Small intestine (tissue), 7 donors: Measurements from ENCODE around the gene HSD17B7. TPM values are rescaled to one million over a fixed set of nuclear protein-coding genes. Genes with fewer than 3 reads are reported as not detected.

Experiments used
- DNase-seq, 2 donors: peaks; one replicate each; pipeline versions ENCODE4 v3.0.0 to v3.0.0-alpha.2; 2013
- FAIRE-seq: peaks from 2 replicates; lab custom pipeline; 2012; peaks lifted over from hg19 to GRCh38; lab: Jason Lieb, UNC
- H3K27ac ChIP-seq, 3 donors: one replicate each; pipeline ENCODE4 v1.5.1; 2013; ENCODE audit warnings: low read length in 2 of 3, mild to moderate bottlenecking in 2 of 3, control low read depth in 1 of 3, inconsistent platforms in 1 of 3, low read depth in 1 of 3, moderate library complexity in 1 of 3
- H3K27me3 ChIP-seq, 3 donors: one replicate each; pipeline ENCODE4 v1.6.1; 2013; ENCODE audit warnings: low read length in 3 of 3, inconsistent platforms in 1 of 3; ENCODE audit not compliant: control insufficient read depth in 3 of 3, insufficient read depth in 3 of 3
- H3K36me3 ChIP-seq, 3 donors: one replicate each; pipeline ENCODE4 v1.6.1; 2013; ENCODE audit warnings: low read length in 3 of 3, inconsistent platforms in 1 of 3, low read depth in 1 of 3, mild to moderate bottlenecking in 1 of 3, moderate library complexity in 1 of 3; ENCODE audit not compliant: control insufficient read depth in 3 of 3, insufficient read depth in 2 of 3
- H3K4me1 ChIP-seq, 3 donors: one replicate each; pipeline ENCODE4 v1.6.1; 2013; ENCODE audit warnings: low read length in 2 of 3, inconsistent platforms in 1 of 3, low read depth in 1 of 3, mild to moderate bottlenecking in 1 of 3, moderate library complexity in 1 of 3; ENCODE audit not compliant: control insufficient read depth in 3 of 3, insufficient read depth in 2 of 3
- H3K4me3 ChIP-seq, 3 donors: one replicate each; pipeline ENCODE4 v1.5.1; 2013; ENCODE audit warnings: low read length in 3 of 3, control low read depth in 1 of 3, inconsistent platforms in 1 of 3, low read depth in 1 of 3, mild to moderate bottlenecking in 1 of 3, moderate library complexity in 1 of 3
- H3K9me3 ChIP-seq, 2 donors: one replicate each; pipeline ENCODE4 v1.6.1; 2013; ENCODE audit warnings: low read depth in 1 of 2, low read length in 1 of 2; ENCODE audit not compliant: control insufficient read depth in 2 of 2, insufficient read depth in 1 of 2
- WGBS, 3 donors: extraction: QIAGEN DNeasy Blood & Tissue Kit; methylation state at CpG; one replicate each; pipeline ENCODE4 v1.1.7; 2013; 5-methylcytosine and 5-hydroxymethylcytosine counted together
- polyA plus RNA-seq, 4 donors: library from polyadenylated mRNA; stranded (reverse) in 3 of 4; unstranded in 1 of 4; fragments of 200-250 nt in 3 of 4; fragments of 120-200 nt in 1 of 4; gene quantifications; one replicate each; pipeline versions ENCODE4 v1.2.1 to v1.2.3, GENCODE V29; 2013
- donor health status: healthy with polysubstance abuse.
- donor health status: control.
- donor health status: control.
- donor health status: Bipolar disorder and iron deficiency.
- donor health status: healthy.

Gene HSD17B7
- polyA plus RNA-seq, 4 donors: 6.2 to 21.3 (median 11.5) TPM

- no peak for FAIRE-seq
- Histone ChIP-seq H3K9me3 (no peaks in the 10 kb centered on the region), H3K27me3 (peaks cover 0 to 13% (median 2%) of the 10 kb centered on the region in 3 donors), H3K4me3 (peak overlapping the region in 2 of 3 donors; percentile 20 to 34), H3K4me1 (peaks cover 0 to 5% (median 0%) of the 10 kb centered on the region in 3 donors), H3K36me3 (no peaks in the 10 kb centered on the region), H3K27ac (no peak overlapping the region)
- WGBS, 3 donors: 2 to 6% (median 3%) methylated on average over 38 to 44 of the region's 44 CpGs
- peak; percentile 17 to 34 for DNase-seq
Observed at GRCh38 chr1:162822391-162823200, 32.1 kb downstream of the HSD17B7 start.

- FAIRE-seq: no peak
- 32 to 62% (median 57%) methylated on average over 3 of the region's 3 CpGs for WGBS, 3 donors
- Histone ChIP-seq H3K4me3 (no peak overlapping the region), H3K4me1 (peaks cover 0 to 5% (median 0%) of the 10 kb centered on the region in 3 donors), H3K27ac (no peak overlapping the region), H3K27me3 (peaks cover 0 to 13% (median 2%) of the 10 kb centered on the region in 3 donors), H3K36me3 (no peaks in the 10 kb centered on the region), H3K9me3 (no peaks in the 10 kb centered on the region)
- DNase-seq: no peak
Observed at GRCh38 chr1:162823231-162823630, 32.7 kb downstream of the HSD17B7 start.

GRCh38 chr1:162823771-162824525 is 33.4 kb downstream of the HSD17B7 start:
- no peaks in the 10 kb centered on the region for H3K9me3 ChIP-seq
- DNase-seq (no peak), FAIRE-seq (no peak)
- no peak overlapping the region for H3K4me3 ChIP-seq
- peaks cover 0 to 13% (median 2%) of the 10 kb centered on the region in 3 donors for H3K27me3 ChIP-seq
- no peak overlapping the region for H3K27ac ChIP-seq
- peaks cover 0 to 5% (median 0%) of the 10 kb centered on the region in 3 donors for H3K4me1 ChIP-seq
- 35 to 57% (median 43%) methylated on average over 2 of the region's 2 CpGs for WGBS, 3 donors
- no peaks in the 10 kb centered on the region for H3K36me3 ChIP-seq

- DNase-seq: no peak
- no peaks in the 10 kb centered on the region for H3K9me3 ChIP-seq
- no peak for FAIRE-seq
- WGBS, 3 donors: 93 to 96% (median 95%) methylated on average over 1 of the region's 1 CpG
- no peaks in the 10 kb centered on the region for H3K4me1 ChIP-seq
- H3K36me3 ChIP-seq: no peaks in the 10 kb centered on the region
- no peak overlapping the region for H3K27ac ChIP-seq
- peaks cover 0 to 1% (median 0%) of the 10 kb centered on the region in 3 donors for H3K27me3 ChIP-seq
- H3K4me3 ChIP-seq: no peak overlapping the region
Observed at GRCh38 chr1:162829268-162829667, 38.8 kb downstream of the HSD17B7 start.

- FAIRE-seq: no peak
- Histone ChIP-seq H3K4me1 (no peaks in the 10 kb centered on the region), H3K27me3 (peaks cover 0 to 2% (median 0%) of the 10 kb centered on the region in 3 donors), H3K4me3 (no peak overlapping the region), H3K27ac (no peak overlapping the region), H3K9me3 (no peaks in the 10 kb centered on the region), H3K36me3 (no peaks in the 10 kb centered on the region)
- WGBS, 3 donors: 61 to 92% (median 85%) methylated on average over 3 of the region's 3 CpGs
- no peak for DNase-seq
Observed at GRCh38 chr1:162832470-162832869, 42.0 kb downstream of the HSD17B7 start.

GRCh38 chr1:162835157-162835899 is 44.8 kb downstream of the HSD17B7 start:
- 57 to 64% (median 63%) methylated on average over 3 of the region's 3 CpGs for WGBS, 3 donors
- Histone ChIP-seq H3K36me3 (no peaks in the 10 kb centered on the region), H3K27me3 (peaks cover 0 to 4% (median 0%) of the 10 kb centered on the region in 3 donors), H3K4me3 (no peak overlapping the region), H3K4me1 (no peaks in the 10 kb centered on the region), H3K9me3 (peaks cover 0 to 5% of the 10 kb centered on the region in 2 donors), H3K27ac (no peak overlapping the region)
- no peak for FAIRE-seq
- DNase-seq: no peak

- WGBS, 3 donors: 74 to 97% (median 96%) methylated on average over 4 of the region's 4 CpGs
- Histone ChIP-seq H3K9me3 (peaks cover 0 to 5% of the 10 kb centered on the region in 2 donors), H3K4me3 (no peak overlapping the region), H3K36me3 (no peaks in the 10 kb centered on the region), H3K27me3 (peaks cover 0 to 4% (median 0%) of the 10 kb centered on the region in 3 donors), H3K4me1 (no peaks in the 10 kb centered on the region), H3K27ac (no peak overlapping the region)
- FAIRE-seq (no peak), DNase-seq (no peak)
Observed at GRCh38 chr1:162838863-162839262, 48.4 kb downstream of the HSD17B7 start.
